Neural cell (in vitro differentiated cells): Measurements from ENCODE around the gene KCNMB4.

Source experiments
- TAF1 ChIP-seq: IDR thresholded peaks from 2 replicates; pipeline ENCODE4 v1.6.1; 2012; ENCODE audit warnings: low read depth
- TF ChIP-seq, protein P1 (sequence below): fragments of 450-650 bp; IDR thresholded peaks from 2 replicates; pipeline ENCODE4 v1.5.1; 2014; ENCODE audit warnings: antibody characterized with exemption, mild to moderate bottlenecking, moderate library complexity; ENCODE audit not compliant: poor library complexity, severe bottlenecking

DNA sequence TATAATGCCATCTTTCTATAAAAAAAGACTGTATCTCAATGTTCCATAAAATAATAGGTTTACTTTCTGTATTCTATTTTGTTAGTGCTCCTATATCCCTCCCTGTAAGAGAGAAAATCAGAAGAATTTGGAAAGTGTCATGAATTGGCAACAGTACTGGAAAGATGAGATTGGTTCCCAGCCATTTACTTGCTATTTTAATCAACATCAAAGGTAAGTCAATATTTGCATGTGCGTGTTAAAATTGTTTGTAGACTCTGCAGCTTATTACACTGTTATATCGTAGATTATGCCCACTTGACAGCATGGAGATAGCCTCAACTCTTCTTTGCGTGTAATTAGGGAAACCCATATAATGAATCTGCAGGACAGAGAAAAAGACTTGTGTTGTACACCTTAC lies 34.0 kb downstream of the KCNMB4 start:
- TF ChIP-seq, protein P1, sequence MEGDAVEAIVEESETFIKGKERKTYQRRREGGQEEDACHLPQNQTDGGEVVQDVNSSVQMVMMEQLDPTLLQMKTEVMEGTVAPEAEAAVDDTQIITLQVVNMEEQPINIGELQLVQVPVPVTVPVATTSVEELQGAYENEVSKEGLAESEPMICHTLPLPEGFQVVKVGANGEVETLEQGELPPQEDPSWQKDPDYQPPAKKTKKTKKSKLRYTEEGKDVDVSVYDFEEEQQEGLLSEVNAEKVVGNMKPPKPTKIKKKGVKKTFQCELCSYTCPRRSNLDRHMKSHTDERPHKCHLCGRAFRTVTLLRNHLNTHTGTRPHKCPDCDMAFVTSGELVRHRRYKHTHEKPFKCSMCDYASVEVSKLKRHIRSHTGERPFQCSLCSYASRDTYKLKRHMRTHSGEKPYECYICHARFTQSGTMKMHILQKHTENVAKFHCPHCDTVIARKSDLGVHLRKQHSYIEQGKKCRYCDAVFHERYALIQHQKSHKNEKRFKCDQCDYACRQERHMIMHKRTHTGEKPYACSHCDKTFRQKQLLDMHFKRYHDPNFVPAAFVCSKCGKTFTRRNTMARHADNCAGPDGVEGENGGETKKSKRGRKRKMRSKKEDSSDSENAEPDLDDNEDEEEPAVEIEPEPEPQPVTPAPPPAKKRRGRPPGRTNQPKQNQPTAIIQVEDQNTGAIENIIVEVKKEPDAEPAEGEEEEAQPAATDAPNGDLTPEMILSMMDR = no peak
- no peak for TF ChIP-seq TAF1
